Measurements from ENCODE around the gene OR10C1.

- TF ChIP-seq EP300 (IDR thresholded peaks at IDR 0.05; ENCODE audit: borderline replicate concordance), result no peak
- TF ChIP-seq YY1 (IDR thresholded peaks at IDR 0.05; ENCODE audit: low read depth), result no peak
- TF ChIP-seq NFIC (IDR thresholded peaks at IDR 0.05), result no peak
- no peak for TF ChIP-seq CREB1 (IDR thresholded peaks at IDR 0.05; ENCODE audit: low read depth)
- no peak for TF ChIP-seq RAD21 (IDR thresholded peaks at IDR 0.05; ENCODE audit: low read depth)
These were observed 35.9 kb downstream of the OR10C1 start for GRCh38 chr6:29474996-29475395.
